ENCODE measurements around the gene LRRC52.

LRRC52 gene

DNA sequence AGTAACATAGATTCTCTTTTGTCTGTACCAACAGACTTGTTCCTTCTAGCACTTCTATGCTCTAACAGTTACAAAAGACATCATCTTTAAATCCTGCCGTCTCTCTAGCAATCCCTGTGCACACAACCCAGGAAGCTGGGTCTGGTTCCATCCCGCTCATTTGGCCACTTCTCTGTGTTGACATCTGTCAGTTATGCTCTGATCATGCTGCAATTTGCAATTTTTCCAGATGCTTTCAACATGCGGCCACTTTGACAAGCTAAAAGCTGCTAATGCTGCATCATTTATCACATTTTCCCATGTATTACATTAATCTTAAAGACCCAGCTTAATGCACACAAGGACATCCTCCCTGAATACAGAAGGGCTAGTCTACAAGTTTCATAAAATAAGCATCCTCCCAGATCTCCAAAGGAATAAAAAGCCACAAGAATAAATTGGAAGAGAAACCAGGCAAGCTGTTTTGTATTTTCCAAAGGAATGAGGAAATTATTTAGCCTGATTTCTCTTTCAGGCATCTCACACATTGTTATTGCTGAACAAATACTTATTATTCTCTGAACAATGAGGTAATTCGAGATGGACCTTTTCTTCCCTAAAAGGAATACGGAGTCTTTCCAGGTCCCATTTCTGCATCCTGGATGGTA is 19.0 kb upstream of the LRRC52 start:
- Histone ChIP-seq H3K27me3 (ENCODE audit: low read length) (0 out of 2 replicates have a peak, but pooled peaks cover 5% of the 10 kb centered on the region), H3K79me2 (ENCODE audit: insufficient read depth, low read length) (no peaks in the 10 kb centered on the region), H3K4me3 (ENCODE audit: insufficient read depth, low read length, poor library complexity, severe bottlenecking) (no peak overlapping the region), H4K20me1 (ENCODE audit: low read depth, low read length) (no peaks in the 10 kb centered on the region), H3K9me3 (ENCODE audit: insufficient read depth, low read length) (no peaks in the 10 kb centered on the region), H3K9me2 (replicated peaks; ENCODE audit: insufficient read depth, low read length) (no peaks in the 10 kb centered on the region), H2AFZ (ENCODE audit: low read depth, low read length, severe bottlenecking) (no peak overlapping the region), H3F3A (ENCODE audit: insufficient read depth) (no peaks in the 10 kb centered on the region), H3K27ac (ENCODE audit: low read depth, low read length) (no peak overlapping the region), H3K9ac (ENCODE audit: low read length) (no peak overlapping the region), H3K36me3 (ENCODE audit: low read length) (no peaks in the 10 kb centered on the region), H3K4me2 (ENCODE audit: low read depth, low read length, poor library complexity, severe bottlenecking) (no peak overlapping the region)
- TF ChIP-seq, protein P1, sequence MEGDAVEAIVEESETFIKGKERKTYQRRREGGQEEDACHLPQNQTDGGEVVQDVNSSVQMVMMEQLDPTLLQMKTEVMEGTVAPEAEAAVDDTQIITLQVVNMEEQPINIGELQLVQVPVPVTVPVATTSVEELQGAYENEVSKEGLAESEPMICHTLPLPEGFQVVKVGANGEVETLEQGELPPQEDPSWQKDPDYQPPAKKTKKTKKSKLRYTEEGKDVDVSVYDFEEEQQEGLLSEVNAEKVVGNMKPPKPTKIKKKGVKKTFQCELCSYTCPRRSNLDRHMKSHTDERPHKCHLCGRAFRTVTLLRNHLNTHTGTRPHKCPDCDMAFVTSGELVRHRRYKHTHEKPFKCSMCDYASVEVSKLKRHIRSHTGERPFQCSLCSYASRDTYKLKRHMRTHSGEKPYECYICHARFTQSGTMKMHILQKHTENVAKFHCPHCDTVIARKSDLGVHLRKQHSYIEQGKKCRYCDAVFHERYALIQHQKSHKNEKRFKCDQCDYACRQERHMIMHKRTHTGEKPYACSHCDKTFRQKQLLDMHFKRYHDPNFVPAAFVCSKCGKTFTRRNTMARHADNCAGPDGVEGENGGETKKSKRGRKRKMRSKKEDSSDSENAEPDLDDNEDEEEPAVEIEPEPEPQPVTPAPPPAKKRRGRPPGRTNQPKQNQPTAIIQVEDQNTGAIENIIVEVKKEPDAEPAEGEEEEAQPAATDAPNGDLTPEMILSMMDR (IDR thresholded peaks at IDR 0.05; ENCODE audit: insufficient read depth, low read length, poor library complexity, severe bottlenecking): no peak
- no peak for TF ChIP-seq EZH2phosphoT487 (conservative IDR thresholded peaks at IDR 0.05; ENCODE audit: low read length)

DNA sequence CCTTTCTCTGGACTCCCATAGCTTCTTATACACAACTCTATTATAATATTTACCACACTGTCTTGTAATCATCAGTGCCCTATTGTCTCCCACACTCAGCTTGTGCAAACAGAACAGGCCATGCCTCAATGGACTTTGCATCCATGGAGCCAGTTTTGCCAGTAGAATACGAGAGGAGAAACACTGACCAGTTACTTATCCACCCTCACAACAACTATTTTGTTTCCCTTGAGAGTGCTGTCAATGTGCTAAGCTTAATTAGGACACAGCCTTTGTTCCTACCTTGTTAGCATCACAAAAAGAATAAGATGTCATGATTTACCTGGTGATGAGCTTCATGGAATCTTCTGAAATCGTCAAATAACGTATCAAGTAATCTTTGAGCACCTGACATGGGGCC is 18.1 kb upstream of the LRRC52 start:
- H3K9me2 ChIP-seq (replicated peaks; ENCODE audit: insufficient read depth, low read length): no peaks in the 10 kb centered on the region
- no peak overlapping the region for H3K27ac ChIP-seq (ENCODE audit: low read depth, low read length)
- no peaks in the 10 kb centered on the region for H3K36me3 ChIP-seq (ENCODE audit: low read length)
- no peaks in the 10 kb centered on the region for H4K20me1 ChIP-seq (ENCODE audit: low read depth, low read length)
- no peak overlapping the region for H3K4me3 ChIP-seq (ENCODE audit: insufficient read depth, low read length, poor library complexity, severe bottlenecking)
- TF ChIP-seq EZH2phosphoT487 (conservative IDR thresholded peaks at IDR 0.05; ENCODE audit: low read length): no peak
- TF ChIP-seq, protein P1 (IDR thresholded peaks at IDR 0.05; ENCODE audit: insufficient read depth, low read length, poor library complexity, severe bottlenecking): no peak
- H3F3A ChIP-seq (ENCODE audit: insufficient read depth): no peaks in the 10 kb centered on the region
- H3K79me2 ChIP-seq (ENCODE audit: insufficient read depth, low read length): no peaks in the 10 kb centered on the region
- H2AFZ ChIP-seq (ENCODE audit: low read depth, low read length, severe bottlenecking): no peak overlapping the region
- no peak overlapping the region for H3K4me2 ChIP-seq (ENCODE audit: low read depth, low read length, poor library complexity, severe bottlenecking)
- H3K9me3 ChIP-seq (ENCODE audit: insufficient read depth, low read length): no peaks in the 10 kb centered on the region
- no peak overlapping the region for H3K9ac ChIP-seq (ENCODE audit: low read length)
- 0 out of 2 replicates have a peak, but pooled peaks cover under 1% of the 10 kb centered on the region for H3K27me3 ChIP-seq (ENCODE audit: low read length)

DNA sequence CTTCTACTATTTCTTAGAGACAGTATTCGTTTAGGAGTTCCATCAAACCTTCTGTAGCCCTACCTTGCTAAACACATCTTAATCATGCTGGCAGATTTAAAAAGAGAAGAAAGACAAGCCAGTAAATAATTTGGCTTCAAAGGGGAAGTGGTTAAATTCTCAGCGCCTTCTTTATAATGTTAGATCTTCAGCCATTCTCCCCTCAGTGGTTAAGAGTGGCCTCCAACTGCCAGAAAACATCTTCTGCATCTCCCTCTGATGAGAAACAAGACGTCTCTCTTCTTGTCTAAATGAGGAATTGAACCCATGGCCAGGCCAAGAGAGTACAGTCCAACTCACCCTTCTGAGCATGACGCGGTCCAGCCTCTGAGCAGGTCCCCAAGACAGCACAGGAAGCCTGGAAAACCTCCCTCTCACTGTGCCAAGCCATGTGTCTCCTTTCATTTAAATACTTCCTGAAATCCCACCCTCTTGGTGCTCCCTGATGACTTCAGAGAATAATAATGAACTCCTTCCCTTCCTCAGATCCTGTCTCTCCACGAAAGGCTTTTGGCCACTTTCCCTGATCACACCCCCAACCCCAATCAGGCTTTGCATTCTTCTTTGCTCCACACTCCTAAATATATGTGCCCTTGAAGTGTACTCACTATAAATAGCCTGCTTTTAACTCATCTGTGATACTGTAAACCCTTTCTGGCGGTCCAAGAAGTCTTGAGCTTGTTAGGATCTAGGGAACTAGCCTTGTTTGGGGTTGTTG is 16.4 kb upstream of the LRRC52 start:
- Histone ChIP-seq H4K20me1 (ENCODE audit: low read depth, low read length) (no peaks in the 10 kb centered on the region), H3K36me3 (ENCODE audit: low read length) (no peaks in the 10 kb centered on the region), H3K9me3 (ENCODE audit: insufficient read depth, low read length) (no peaks in the 10 kb centered on the region), H3K9ac (ENCODE audit: low read length) (no peak overlapping the region), H3K4me3 (ENCODE audit: insufficient read depth, low read length, poor library complexity, severe bottlenecking) (no peak overlapping the region), H3F3A (ENCODE audit: insufficient read depth) (no peaks in the 10 kb centered on the region), H2AFZ (ENCODE audit: low read depth, low read length, severe bottlenecking) (no peak overlapping the region), H3K9me2 (replicated peaks; ENCODE audit: insufficient read depth, low read length) (no peaks in the 10 kb centered on the region), H3K79me2 (ENCODE audit: insufficient read depth, low read length) (no peaks in the 10 kb centered on the region), H3K27me3 (ENCODE audit: low read length) (no peaks in the 10 kb centered on the region), H3K4me2 (ENCODE audit: low read depth, low read length, poor library complexity, severe bottlenecking) (no peak overlapping the region), H3K27ac (ENCODE audit: low read depth, low read length) (no peak overlapping the region)
- TF ChIP-seq EZH2phosphoT487 (conservative IDR thresholded peaks at IDR 0.05; ENCODE audit: low read length): no peak
- TF ChIP-seq, protein P1 (IDR thresholded peaks at IDR 0.05; ENCODE audit: insufficient read depth, low read length, poor library complexity, severe bottlenecking): no peak
